LNCaP clone FGC (cell line): ENCODE measurements around the gene FGF12.

Source experiments
- DNase-seq: peaks from one replicate; pipeline ENCODE4 v3.0.0-alpha.2; 2011; ENCODE audit warnings: low read depth
- H3K4me3 ChIP-seq: 2 replicates; pipeline ENCODE4 v1.5.1; 2011; ENCODE audit warnings: mild to moderate bottlenecking, low read depth, low read length, control low read depth
- TF ChIP-seq, protein P1 (sequence below): IDR thresholded peaks from 2 replicates; pipeline ENCODE4 v1.5.1; 2012; ENCODE audit warnings: mild to moderate bottlenecking; ENCODE audit not compliant: control insufficient read depth, insufficient read depth; ENCODE audit errors: extremely low read depth

The FGF12 gene

DNA sequence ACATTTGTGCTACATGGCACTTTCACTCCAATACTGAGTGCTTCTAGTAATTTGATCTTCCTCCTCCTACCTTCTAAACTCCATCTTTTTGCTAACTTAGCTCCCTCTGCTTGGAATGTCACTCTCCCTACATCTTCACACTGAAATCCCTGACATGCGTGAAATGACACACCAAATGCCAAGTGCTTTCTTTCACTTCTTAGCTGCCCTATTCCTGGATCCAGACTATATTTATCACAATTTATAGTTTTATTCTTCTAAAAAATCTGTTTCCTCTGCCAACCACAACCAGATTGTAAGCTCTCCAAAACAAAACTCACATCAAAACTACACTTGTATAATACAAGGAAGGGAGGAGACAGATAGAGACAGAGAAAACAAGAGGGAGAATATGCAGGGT lies 387.3 kb downstream of the FGF12 start:
- TF ChIP-seq, protein P1, sequence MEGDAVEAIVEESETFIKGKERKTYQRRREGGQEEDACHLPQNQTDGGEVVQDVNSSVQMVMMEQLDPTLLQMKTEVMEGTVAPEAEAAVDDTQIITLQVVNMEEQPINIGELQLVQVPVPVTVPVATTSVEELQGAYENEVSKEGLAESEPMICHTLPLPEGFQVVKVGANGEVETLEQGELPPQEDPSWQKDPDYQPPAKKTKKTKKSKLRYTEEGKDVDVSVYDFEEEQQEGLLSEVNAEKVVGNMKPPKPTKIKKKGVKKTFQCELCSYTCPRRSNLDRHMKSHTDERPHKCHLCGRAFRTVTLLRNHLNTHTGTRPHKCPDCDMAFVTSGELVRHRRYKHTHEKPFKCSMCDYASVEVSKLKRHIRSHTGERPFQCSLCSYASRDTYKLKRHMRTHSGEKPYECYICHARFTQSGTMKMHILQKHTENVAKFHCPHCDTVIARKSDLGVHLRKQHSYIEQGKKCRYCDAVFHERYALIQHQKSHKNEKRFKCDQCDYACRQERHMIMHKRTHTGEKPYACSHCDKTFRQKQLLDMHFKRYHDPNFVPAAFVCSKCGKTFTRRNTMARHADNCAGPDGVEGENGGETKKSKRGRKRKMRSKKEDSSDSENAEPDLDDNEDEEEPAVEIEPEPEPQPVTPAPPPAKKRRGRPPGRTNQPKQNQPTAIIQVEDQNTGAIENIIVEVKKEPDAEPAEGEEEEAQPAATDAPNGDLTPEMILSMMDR, result no peak
- DNase-seq, result no peak
- no peak overlapping the region for H3K4me3 ChIP-seq

DNA sequence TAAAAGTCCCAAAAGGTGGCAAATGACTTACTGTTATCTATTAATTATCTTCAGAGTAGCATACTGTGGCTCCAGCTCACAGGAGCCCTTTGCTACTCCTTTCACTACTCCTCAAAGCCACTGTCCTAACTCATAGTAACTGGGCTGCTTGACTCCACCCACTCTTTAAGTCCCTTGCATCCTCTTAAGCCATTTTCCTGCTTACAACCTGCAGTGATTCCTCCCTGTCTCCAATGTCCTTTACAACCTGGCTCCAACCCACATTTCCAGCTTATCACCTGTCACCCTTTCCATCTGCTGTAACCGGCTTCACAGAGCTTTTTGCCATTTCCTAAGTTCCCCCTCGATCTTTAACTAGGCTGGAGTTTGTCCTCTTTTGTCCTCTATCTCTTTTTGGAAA lies 388.1 kb downstream of the FGF12 start:
- H3K4me3 ChIP-seq, result no peak overlapping the region
- no peak for DNase-seq
- TF ChIP-seq, protein P1, result no peak

DNA sequence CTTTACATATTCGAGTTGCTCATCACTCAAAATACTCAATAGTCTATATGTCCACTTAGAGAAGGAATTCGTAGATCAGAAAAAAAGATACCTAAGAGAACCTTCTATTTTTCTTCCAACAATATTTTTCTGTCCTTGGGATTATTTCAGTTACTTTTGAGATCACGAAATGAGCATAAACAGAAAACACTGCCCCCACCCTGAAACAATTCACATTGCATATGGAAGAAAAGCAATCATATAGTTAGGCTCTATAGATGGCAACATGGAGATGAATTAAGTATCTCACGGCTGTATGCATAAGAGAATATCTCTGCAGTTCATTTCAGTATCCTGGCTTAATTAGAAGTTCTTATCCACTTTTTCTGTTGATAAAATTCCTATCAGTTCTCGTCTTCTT lies 391.1 kb downstream of the FGF12 start:
- TF ChIP-seq, protein P1, result 0 out of 2 replicates have a peak, but pooled peaks have one; percentile 19
- DNase-seq, result no peak
- no peak overlapping the region for H3K4me3 ChIP-seq

DNA sequence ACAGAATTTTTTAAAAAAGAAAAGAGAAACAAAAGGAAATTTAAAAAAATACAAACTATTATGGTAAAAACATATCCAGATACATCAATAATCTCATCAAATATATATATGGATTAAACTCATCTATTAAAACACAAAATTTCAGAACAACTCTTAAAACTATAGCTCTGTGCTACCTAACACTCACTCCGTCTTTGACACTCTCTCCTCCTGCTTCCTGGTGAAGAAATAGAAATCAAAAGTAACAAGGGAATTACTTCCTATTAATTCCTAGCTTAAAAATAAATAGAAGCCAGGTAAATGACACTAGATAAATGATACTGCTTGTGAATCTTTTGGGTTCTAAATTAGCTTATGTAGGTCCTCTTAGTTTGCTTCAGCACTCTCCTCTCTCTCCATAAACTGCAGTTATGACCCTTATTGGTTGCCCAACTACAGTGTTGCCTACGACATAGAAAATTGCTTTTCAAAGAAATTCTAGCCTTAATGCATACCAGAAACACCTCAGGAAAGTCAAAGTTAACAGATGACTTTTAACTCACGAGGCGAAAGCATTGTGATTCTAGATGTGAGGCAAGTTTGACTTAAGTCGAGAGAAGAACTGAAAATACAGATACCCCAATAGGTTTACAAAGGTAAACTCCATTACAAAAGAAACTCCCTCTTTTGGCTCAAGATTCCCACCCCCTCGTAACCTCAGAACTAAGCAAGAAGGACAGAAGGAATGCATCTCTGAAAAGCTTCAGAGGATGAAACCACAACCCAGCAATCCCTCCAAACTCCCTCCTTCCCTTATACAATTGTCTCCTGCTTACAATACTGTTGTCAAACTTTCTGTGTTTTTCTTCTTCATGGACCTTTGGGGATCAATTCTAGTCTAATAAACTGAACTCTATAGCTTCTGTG lies 394.7 kb downstream of the FGF12 start:
- TF ChIP-seq, protein P1, result no peak
- DNase-seq, result no peak
- H3K4me3 ChIP-seq, result no peak overlapping the region

DNA sequence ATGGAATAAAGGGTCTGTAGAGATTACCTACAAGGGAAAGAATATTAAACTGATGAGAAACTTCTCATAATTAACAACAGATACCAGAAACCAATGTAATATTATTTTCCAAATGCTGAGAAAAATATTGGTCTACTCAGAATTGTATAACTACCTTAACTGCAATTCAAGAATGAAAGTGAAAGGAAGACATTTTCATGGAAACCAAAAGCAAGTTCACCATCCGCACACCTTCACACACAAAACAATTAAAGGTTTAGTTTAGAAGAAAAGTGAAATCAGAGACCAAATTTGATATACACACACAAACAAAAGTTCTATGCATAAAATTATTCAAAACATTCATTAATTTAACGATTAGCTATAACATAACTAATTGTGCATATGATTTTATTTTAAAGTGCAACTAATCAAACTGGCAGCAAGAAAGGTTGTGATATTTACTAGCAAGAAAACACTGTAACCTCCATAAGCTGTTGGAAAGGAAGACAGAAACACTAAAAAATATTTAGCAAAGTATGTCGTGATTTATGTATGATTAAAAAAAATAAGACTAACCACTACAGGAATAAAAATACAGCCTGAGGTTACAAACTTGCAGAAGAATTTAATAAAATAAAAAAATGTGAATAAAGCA lies 395.5 kb downstream of the FGF12 start:
- no peak overlapping the region for H3K4me3 ChIP-seq

DNA sequence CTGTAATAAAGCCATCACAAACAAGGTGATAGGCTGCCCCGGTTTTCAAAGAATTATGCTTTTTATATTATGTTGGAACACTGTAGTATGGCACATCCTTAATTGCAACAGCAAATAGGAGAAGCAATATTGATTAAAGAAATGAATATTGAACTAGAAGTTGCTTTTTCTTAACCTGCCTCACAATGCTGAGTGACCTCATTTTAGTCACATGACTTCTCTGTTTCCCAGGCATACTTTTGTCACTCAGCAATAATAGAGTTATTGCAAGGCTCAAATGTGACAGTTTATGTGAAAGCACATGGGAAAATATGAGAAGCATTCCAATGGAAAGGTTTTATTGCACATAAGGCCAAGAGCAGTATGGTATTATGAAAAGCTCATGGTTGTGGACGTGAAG lies 400.7 kb downstream of the FGF12 start:
- TF ChIP-seq, protein P1, result no peak
- no peak for DNase-seq
- no peak overlapping the region for H3K4me3 ChIP-seq

More for the DNA sequence above, 395.5 kb downstream of the FGF12 start:
- TF ChIP-seq, protein P1, result no peak
- no peak for DNase-seq
